ENCODE data around the gene MYL6. TPM values are rescaled to one million over a fixed set of nuclear protein-coding genes. Genes with fewer than 3 reads are reported as not detected.

The MYL6 gene
- total and polyA plus RNA-seq, 4 donors, result 1,811 to 7,311 (median 4,603) TPM

DNA sequence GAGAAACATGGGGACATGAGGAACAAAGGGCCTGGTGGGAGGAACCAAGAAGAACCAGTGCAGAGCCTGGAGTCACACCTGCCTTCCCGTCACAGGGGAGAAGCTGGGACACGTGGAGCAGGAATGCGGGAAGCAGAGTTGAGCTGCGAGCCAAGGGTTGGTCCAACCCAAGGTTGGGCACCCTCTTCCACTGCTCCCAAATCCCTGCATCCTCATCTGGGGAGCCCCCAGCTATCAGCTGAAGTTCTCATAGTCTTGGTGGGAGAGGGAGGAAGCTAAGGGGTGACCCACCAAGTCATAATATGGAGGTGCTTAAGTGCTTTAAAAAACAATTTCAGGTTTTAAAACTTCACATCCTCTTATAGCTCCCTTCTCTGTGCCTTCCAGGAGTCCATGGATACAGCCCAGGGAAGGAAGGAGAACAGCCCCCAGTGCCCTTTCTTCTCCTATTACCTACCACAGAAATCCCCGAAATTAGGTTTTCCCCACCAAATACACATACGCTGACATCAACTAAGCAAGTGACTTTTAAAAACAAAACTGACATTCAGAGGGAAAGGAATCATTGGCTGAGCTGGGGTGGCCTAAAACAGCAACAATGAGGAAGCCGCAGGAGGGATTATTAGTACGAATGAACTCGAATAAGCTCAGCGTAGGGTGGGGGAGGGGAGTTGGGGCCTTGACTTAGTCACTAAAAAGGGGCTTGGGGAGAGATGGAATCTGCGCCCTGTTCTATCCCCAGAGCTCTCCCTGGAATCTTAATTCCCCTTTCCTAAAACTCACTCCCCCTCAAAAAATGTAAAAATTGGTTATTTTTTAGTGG lies 4.5 kb downstream of the MYL6 start:
- Histone ChIP-seq H3K4me3 (ENCODE audit: low read length in 2 of 2) (no peak overlapping the region), H3K9me3 (ENCODE audit: control insufficient read depth, low read length) (no peaks in the 10 kb centered on the region), H3K36me3 (ENCODE audit: control insufficient read depth in 1 of 2, insufficient read depth in 2 of 2, low read length in 1 of 2) (peaks cover 0 to 19% of the 10 kb centered on the region in 2 donors), H3K27me3 (ENCODE audit: control insufficient read depth in 1 of 2, insufficient read depth in 2 of 2, low read length in 1 of 2) (no peaks in the 10 kb centered on the region), H3K4me1 (ENCODE audit: control insufficient read depth in 1 of 2, insufficient read depth in 2 of 2, low read length in 2 of 2) (no peaks in the 10 kb centered on the region), H3K27ac (ENCODE audit: low read depth in 1 of 2, low read length in 2 of 2) (peak overlapping the region in 1 of 2 donors; percentile 16)
- DNase-seq, result peak in 1 of 2 donors; percentile 44
- no peak for ATAC-seq (ENCODE audit: low FRiP score)
- intact Hi-C loops (cut with DNase I), result loop anchor here in 1 of 2 donors (2.0 kb wide), 1 partner anchor 44 kb away; the partner anchor contains the start of gene ZC3H10
- 19 to 24% methylated on average over 11 of the region's 11 CpGs for WGBS, 2 donors

DNA sequence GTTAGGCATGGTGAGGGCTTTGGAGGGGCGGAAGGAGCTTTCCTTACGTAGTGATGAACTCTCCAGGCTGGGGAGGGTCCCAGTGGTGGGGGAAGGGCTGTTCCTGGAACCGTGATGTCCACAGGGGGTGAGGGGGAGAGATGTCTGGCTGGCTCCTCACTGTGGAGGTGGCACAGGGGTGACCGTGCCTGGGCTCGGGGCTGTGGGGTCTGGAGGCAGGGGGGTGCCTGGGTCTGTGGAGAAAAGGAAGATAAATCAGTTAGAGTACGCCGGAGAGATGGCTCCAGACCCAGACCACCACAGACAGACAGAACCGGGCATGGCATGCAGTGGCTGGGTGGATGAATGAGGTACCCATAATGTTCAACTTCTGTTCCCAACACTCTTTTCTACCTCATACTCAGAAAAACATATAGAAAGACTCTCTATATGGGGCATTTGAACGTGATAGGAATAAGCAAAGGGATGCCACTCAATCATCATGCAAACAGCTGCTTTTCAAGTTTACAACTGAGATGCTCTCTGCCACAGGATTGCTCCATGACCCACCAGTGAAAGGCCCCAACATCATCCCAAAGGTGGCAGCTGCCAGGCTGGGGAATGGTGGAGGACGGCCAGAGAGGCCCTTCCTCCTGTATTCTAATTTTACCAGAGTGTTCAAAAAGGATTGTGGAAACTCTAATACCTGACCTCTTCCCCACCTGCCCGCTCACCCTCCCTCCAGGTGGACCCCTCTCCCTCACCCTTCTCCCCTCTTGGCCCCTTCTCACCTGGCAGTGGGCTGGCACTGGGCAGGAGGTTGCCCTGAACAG lies 5.6 kb downstream of the MYL6 start:
- no peaks in the 10 kb centered on the region for H3K27me3 ChIP-seq (ENCODE audit: control insufficient read depth in 1 of 2, insufficient read depth in 2 of 2, low read length in 1 of 2)
- 35 to 43% methylated on average over 11 of the region's 11 CpGs for WGBS, 2 donors
- H3K36me3 ChIP-seq (ENCODE audit: control insufficient read depth in 1 of 2, insufficient read depth in 2 of 2, low read length in 1 of 2), result peaks cover 0 to 19% of the 10 kb centered on the region in 2 donors
- DNase-seq (peak in 1 of 2 donors; percentile 44), ATAC-seq (ENCODE audit: low FRiP score) (no peak)
- intact Hi-C loops (cut with DNase I), result loop anchor here in 1 of 2 donors (2.0 kb wide), 1 partner anchor 45 kb away; the partner anchor contains the start of gene ZC3H10
- no peaks in the 10 kb centered on the region for H3K4me1 ChIP-seq (ENCODE audit: control insufficient read depth in 1 of 2, insufficient read depth in 2 of 2, low read length in 2 of 2)
- no peak overlapping the region for H3K4me3 ChIP-seq (ENCODE audit: low read length in 2 of 2)
- no peak overlapping the region for H3K27ac ChIP-seq (ENCODE audit: low read depth in 1 of 2, low read length in 2 of 2)
- no peaks in the 10 kb centered on the region for H3K9me3 ChIP-seq (ENCODE audit: control insufficient read depth, low read length)

- H3K27me3 ChIP-seq (ENCODE audit: control insufficient read depth in 1 of 2, insufficient read depth in 2 of 2, low read length in 1 of 2), result no peaks in the 10 kb centered on the region
- H3K9me3 ChIP-seq (ENCODE audit: control insufficient read depth, low read length), result no peaks in the 10 kb centered on the region
- peak; percentile 45 to 69 for DNase-seq
- H3K27ac ChIP-seq (ENCODE audit: low read depth in 1 of 2, low read length in 2 of 2), result no peak overlapping the region
- H3K4me1 ChIP-seq (ENCODE audit: control insufficient read depth in 1 of 2, insufficient read depth in 2 of 2, low read length in 2 of 2), result no peaks in the 10 kb centered on the region
- peaks cover 0 to 19% of the 10 kb centered on the region in 2 donors for H3K36me3 ChIP-seq (ENCODE audit: control insufficient read depth in 1 of 2, insufficient read depth in 2 of 2, low read length in 1 of 2)
- ATAC-seq (ENCODE audit: low FRiP score), result no peak
- WGBS, 2 donors, result 71 to 74% methylated on average over 17 of the region's 17 CpGs
- no peak overlapping the region for H3K4me3 ChIP-seq (ENCODE audit: low read length in 2 of 2)
- intact Hi-C loops (cut with DNase I), result no loop called here
Measured at GRCh38 chr12:56164345-56164729, 6.2 kb downstream of the MYL6 start.

DNA sequence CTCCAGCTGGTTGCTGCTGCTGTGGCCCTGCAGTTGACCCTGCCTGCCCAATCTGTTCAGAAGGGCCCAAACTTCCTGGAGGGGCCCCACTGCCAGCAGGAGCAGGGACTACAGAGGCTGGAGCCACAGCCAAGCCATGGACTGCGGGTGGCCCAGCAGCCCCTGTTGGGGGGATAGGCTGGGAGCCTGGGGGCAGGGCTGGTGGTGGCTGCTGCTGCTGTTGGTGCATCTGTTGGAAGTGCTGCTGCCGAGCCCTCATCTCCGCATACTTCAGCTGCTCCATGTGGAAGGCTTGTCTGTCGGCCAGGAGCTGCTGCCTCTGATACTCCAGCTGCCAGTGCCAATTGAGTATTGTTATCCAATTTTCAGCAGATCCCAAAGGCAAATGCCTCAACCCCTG lies 7.2 kb downstream of the MYL6 start:
- Histone ChIP-seq H3K4me1 (ENCODE audit: control insufficient read depth in 1 of 2, insufficient read depth in 2 of 2, low read length in 2 of 2) (no peaks in the 10 kb centered on the region), H3K36me3 (ENCODE audit: control insufficient read depth in 1 of 2, insufficient read depth in 2 of 2, low read length in 1 of 2) (peaks cover 0 to 13% of the 10 kb centered on the region in 2 donors), H3K9me3 (ENCODE audit: control insufficient read depth, low read length) (no peaks in the 10 kb centered on the region)

DNA sequence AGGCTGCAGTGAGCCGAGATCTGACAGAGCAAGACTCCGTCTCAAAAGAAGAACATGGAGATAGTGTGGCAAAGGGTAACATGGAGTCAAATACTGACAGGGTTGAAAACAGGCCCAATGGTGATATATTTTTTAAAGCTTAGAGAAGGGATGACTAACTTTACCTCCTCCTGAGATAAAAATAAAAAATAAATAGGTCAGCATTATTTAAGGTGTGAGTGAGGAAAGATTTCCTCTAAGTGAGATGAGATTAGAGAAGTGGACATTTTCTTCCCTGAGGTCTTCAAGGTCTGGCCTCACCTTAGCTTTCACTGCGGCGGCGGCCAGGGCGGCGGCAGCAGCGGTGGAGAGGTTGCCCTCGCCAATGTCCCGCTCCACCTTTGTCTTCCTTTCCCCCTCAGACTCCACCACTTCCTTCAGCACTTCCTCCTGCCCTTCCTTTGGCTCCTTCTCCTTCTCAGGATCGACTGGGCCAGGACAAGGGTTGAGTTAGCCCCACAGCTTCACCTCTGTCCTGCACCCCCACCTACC lies 11.1 kb downstream of the MYL6 start:
- 91 to 95% methylated on average over 11 of the region's 11 CpGs for WGBS, 2 donors
- no peaks in the 10 kb centered on the region for H3K9me3 ChIP-seq (ENCODE audit: control insufficient read depth, low read length)
- peaks cover 3 to 10% of the 10 kb centered on the region in 2 donors for H3K36me3 ChIP-seq (ENCODE audit: control insufficient read depth in 1 of 2, insufficient read depth in 2 of 2, low read length in 1 of 2)
- no peaks in the 10 kb centered on the region for H3K4me1 ChIP-seq (ENCODE audit: control insufficient read depth in 1 of 2, insufficient read depth in 2 of 2, low read length in 2 of 2)
- intact Hi-C loops (cut with DNase I), result no loop called here
- H3K27ac ChIP-seq (ENCODE audit: low read depth in 1 of 2, low read length in 2 of 2), result no peak overlapping the region
- H3K4me3 ChIP-seq (ENCODE audit: low read length in 2 of 2), result no peak overlapping the region
- DNase-seq, result peak in 1 of 2 donors; percentile 9
- ATAC-seq (ENCODE audit: low FRiP score), result no peak
- no peaks in the 10 kb centered on the region for H3K27me3 ChIP-seq (ENCODE audit: control insufficient read depth in 1 of 2, insufficient read depth in 2 of 2, low read length in 1 of 2)

More for the DNA sequence above, 7.2 kb downstream of the MYL6 start:
- DNase-seq, result peak in 1 of 2 donors; percentile 45
- Histone ChIP-seq H3K27ac (ENCODE audit: low read depth in 1 of 2, low read length in 2 of 2) (no peak overlapping the region), H3K27me3 (ENCODE audit: control insufficient read depth in 1 of 2, insufficient read depth in 2 of 2, low read length in 1 of 2) (no peaks in the 10 kb centered on the region), H3K4me3 (ENCODE audit: low read length in 2 of 2) (no peak overlapping the region)
- WGBS, 2 donors, result 11 to 28% methylated on average over 3 to 4 of the region's 4 CpGs
- intact Hi-C loops (cut with DNase I), result no loop called here
- ATAC-seq (ENCODE audit: low FRiP score), result peak; percentile 6

DNA sequence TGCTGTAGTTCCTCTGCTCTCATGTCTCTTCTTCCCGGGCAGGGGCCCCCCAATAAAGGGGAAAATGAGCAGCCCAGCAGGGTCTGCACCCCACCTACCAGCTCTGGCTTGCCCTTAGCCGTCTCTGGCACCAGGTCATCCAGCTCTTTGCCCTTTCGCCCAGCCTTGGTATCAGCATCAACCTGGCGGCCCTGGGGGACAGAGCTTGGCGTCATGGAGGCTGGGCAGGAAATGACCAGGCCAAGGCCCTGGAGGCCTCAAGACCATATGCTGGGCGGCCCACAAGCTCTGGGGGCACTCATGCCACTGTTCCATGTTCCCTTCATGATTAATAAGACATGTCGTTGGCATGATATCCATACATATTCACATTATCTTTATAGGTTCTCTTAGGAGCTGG lies 14.7 kb downstream of the MYL6 start:
- Histone ChIP-seq H3K36me3 (ENCODE audit: control insufficient read depth in 1 of 2, insufficient read depth in 2 of 2, low read length in 1 of 2) (peaks cover 3 to 11% of the 10 kb centered on the region in 2 donors), H3K27me3 (ENCODE audit: control insufficient read depth in 1 of 2, insufficient read depth in 2 of 2, low read length in 1 of 2) (no peaks in the 10 kb centered on the region), H3K27ac (ENCODE audit: low read depth in 1 of 2, low read length in 2 of 2) (no peak overlapping the region), H3K4me3 (ENCODE audit: low read length in 2 of 2) (no peak overlapping the region), H3K9me3 (ENCODE audit: control insufficient read depth, low read length) (no peaks in the 10 kb centered on the region), H3K4me1 (ENCODE audit: control insufficient read depth in 1 of 2, insufficient read depth in 2 of 2, low read length in 2 of 2) (no peaks in the 10 kb centered on the region)
- ATAC-seq (ENCODE audit: low FRiP score), result no peak
- WGBS, 2 donors, result 90 to 92% methylated on average over 7 of the region's 7 CpGs
- intact Hi-C loops (cut with DNase I), result no loop called here
- DNase-seq, result no peak

GRCh38 chr12:56178347-56178746 lies 20.2 kb downstream of the MYL6 start:
- H3K27ac ChIP-seq (ENCODE audit: low read depth in 1 of 2, low read length in 2 of 2), result no peak overlapping the region
- no peaks in the 10 kb centered on the region for H3K9me3 ChIP-seq (ENCODE audit: control insufficient read depth, low read length)
- intact Hi-C loops (cut with DNase I), result no loop called here
- DNase-seq (no peak), ATAC-seq (ENCODE audit: low FRiP score) (no peak)
- no peaks in the 10 kb centered on the region for H3K4me1 ChIP-seq (ENCODE audit: control insufficient read depth in 1 of 2, insufficient read depth in 2 of 2, low read length in 2 of 2)
- no peaks in the 10 kb centered on the region for H3K27me3 ChIP-seq (ENCODE audit: control insufficient read depth in 1 of 2, insufficient read depth in 2 of 2, low read length in 1 of 2)
- H3K4me3 ChIP-seq (ENCODE audit: low read length in 2 of 2), result no peak overlapping the region
- peaks cover 0 to 16% of the 10 kb centered on the region in 2 donors for H3K36me3 ChIP-seq (ENCODE audit: control insufficient read depth in 1 of 2, insufficient read depth in 2 of 2, low read length in 1 of 2)
- 85 to 90% methylated on average over 3 of the region's 3 CpGs for WGBS, 2 donors

DNA sequence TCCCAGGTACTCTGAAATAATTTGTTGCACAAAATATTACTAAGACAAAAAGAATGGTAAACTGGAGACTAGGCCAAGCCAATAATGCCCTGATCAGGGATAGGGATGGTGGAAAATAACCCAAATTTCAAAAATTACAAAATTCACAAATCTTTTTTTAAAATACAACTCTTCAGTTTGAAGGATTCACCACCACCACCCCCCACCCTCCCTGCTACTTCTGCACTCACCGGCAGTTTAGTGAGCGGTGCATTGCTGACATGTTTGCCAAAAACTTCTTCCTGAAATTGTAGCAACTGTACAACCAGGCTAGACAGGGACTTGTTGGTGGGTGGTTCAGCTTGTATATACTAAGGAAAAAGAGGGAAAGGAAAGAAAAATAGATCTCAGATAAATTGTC lies 28.8 kb downstream of the MYL6 start:
- intact Hi-C loops (cut with DNase I), result no loop called here
- no peak for ATAC-seq (ENCODE audit: low FRiP score)
- WGBS, 2 donors, result 35 to 43% methylated on average over 2 of the region's 2 CpGs
- Histone ChIP-seq H3K27me3 (ENCODE audit: control insufficient read depth in 1 of 2, insufficient read depth in 2 of 2, low read length in 1 of 2) (no peaks in the 10 kb centered on the region), H3K4me1 (ENCODE audit: control insufficient read depth in 1 of 2, insufficient read depth in 2 of 2, low read length in 2 of 2) (no peaks in the 10 kb centered on the region), H3K4me3 (ENCODE audit: low read length in 2 of 2) (no peak overlapping the region), H3K36me3 (ENCODE audit: control insufficient read depth in 1 of 2, insufficient read depth in 2 of 2, low read length in 1 of 2) (peaks cover 6 to 9% of the 10 kb centered on the region in 2 donors), H3K9me3 (ENCODE audit: control insufficient read depth, low read length) (no peaks in the 10 kb centered on the region), H3K27ac (ENCODE audit: low read depth in 1 of 2, low read length in 2 of 2) (no peak overlapping the region)
- DNase-seq, result no peak
